ENCODE results near the gene RPA3. TPM values are rescaled to one million over a fixed set of nuclear protein-coding genes. Genes with fewer than 3 reads are reported as not detected.

RPA3 gene
- total and polyA plus RNA-seq, 2 donors (not counting 3 experiments of a cell fraction or from before 2014, with no cell fraction given), result 15.6 to 34.4 TPM

- Histone ChIP-seq H2AFZ (ENCODE audit: low read depth, low read length) (no peak overlapping the region), H4K20me1 (replicated peaks; ENCODE audit: control insufficient read depth, extremely low read depth, insufficient read depth, low read length) (no peaks in the 10 kb centered on the region), H3K36me3 (ENCODE audit: control insufficient read depth in 2 of 2, extremely low read depth in 1 of 2, insufficient read depth in 2 of 2, low read length in 2 of 2) (no peaks in the 10 kb centered on the region), H3K9me1 (replicated peaks; ENCODE audit: control insufficient read depth, extremely low read depth, insufficient read depth, low read length) (no peaks in the 10 kb centered on the region), H3K4me1 (ENCODE audit: control insufficient read depth, extremely low read depth, insufficient read depth, low read length) (peaks cover 6% of the 10 kb centered on the region), H3K9ac (replicated peaks; ENCODE audit: extremely low read depth, insufficient read depth, low read length) (no peak overlapping the region), H3K9me3 (replicated peaks; ENCODE audit: control insufficient read depth, insufficient read depth, low read length) (no peaks in the 10 kb centered on the region), H3K27ac (ENCODE audit: insufficient read depth, low read depth, low read length) (no peak overlapping the region), H3K4me2 (ENCODE audit: insufficient read depth, low read length) (no peak overlapping the region), H3K27me3 (ENCODE audit: control insufficient read depth in 2 of 2, insufficient read depth in 2 of 2, low read length in 2 of 2) (no peaks in the 10 kb centered on the region), H3K4me3 (replicated peaks in 1 of 3; ENCODE audit: insufficient read depth in 1 of 3, low read depth in 1 of 3, low read length in 3 of 3) (no peak overlapping the region), H3K79me2 (ENCODE audit: control insufficient read depth, insufficient read depth, low read length) (no peaks in the 10 kb centered on the region)
- TF ChIP-seq JUN (IDR thresholded peaks at IDR 0.05; ENCODE audit: borderline replicate concordance, insufficient read depth, insufficient read length, low read depth) (peak; percentile 55), FOS (IDR thresholded peaks at IDR 0.05; ENCODE audit: borderline replicate concordance, insufficient read depth, low read length) (peak; percentile 87), GATA2 (IDR thresholded peaks at IDR 0.05; ENCODE audit: insufficient read depth, insufficient read length, low read depth, low read length) (no peak)
- DNase-seq (ENCODE audit: low read depth, low spot score), result peak; percentile 58
- intact Hi-C loops (cut with micrococcal nuclease) (no loop called here), dilution Hi-C loops (cut with MboI; ENCODE audit: extremely low pct_ligation_motif_present, low sequenced_read_pairs) (no loop called here)
- CTCF ChIA-PET, result interaction anchor here (0.7 to 11.7 kb wide), 5 partner anchors 9 to 496 kb away, joined by 3 to 121 read pairs (median 4); partner anchors contain the start of gene RPA3
- peak; percentile 59 for FAIRE-seq
- POLR2A ChIA-PET, result no interaction called here
- no TSS peak for BruUV-seq (replicated peaks)
Measured at GRCh38 chr7:7693881-7694280, 24.5 kb downstream of the RPA3 start.

GRCh38 chr7:7688956-7689355 lies 29.5 kb downstream of the RPA3 start:
- Histone ChIP-seq H3K9me3 (replicated peaks; ENCODE audit: control insufficient read depth, insufficient read depth, low read length) (no peaks in the 10 kb centered on the region), H3K9ac (replicated peaks; ENCODE audit: extremely low read depth, insufficient read depth, low read length) (no peak overlapping the region), H3K27ac (ENCODE audit: insufficient read depth, low read depth, low read length) (no peak overlapping the region), H3K9me1 (replicated peaks; ENCODE audit: control insufficient read depth, extremely low read depth, insufficient read depth, low read length) (no peaks in the 10 kb centered on the region), H3K36me3 (ENCODE audit: control insufficient read depth in 2 of 2, extremely low read depth in 1 of 2, insufficient read depth in 2 of 2, low read length in 2 of 2) (no peaks in the 10 kb centered on the region), H4K20me1 (replicated peaks; ENCODE audit: control insufficient read depth, extremely low read depth, insufficient read depth, low read length) (no peaks in the 10 kb centered on the region), H3K4me2 (ENCODE audit: insufficient read depth, low read length) (no peak overlapping the region), H2AFZ (ENCODE audit: low read depth, low read length) (no peak overlapping the region), H3K27me3 (ENCODE audit: control insufficient read depth in 2 of 2, insufficient read depth in 2 of 2, low read length in 2 of 2) (no peaks in the 10 kb centered on the region), H3K79me2 (ENCODE audit: control insufficient read depth, insufficient read depth, low read length) (no peaks in the 10 kb centered on the region), H3K4me3 (replicated peaks in 1 of 3; ENCODE audit: insufficient read depth in 1 of 3, low read depth in 1 of 3, low read length in 3 of 3) (no peak overlapping the region), H3K4me1 (ENCODE audit: control insufficient read depth, extremely low read depth, insufficient read depth, low read length) (peaks cover 14% of the 10 kb centered on the region)
- TF ChIP-seq POLR2A (IDR thresholded peaks at IDR 0.05; ENCODE audit: low read depth, low read length), result no peak
- no peak for TF ChIP-seq MYC (IDR thresholded peaks at IDR 0.05; ENCODE audit: low read depth, low read length)
- TF ChIP-seq CTCF (IDR thresholded peaks at IDR 0.05; ENCODE audit: extremely low read depth in 1 of 2, insufficient read depth in 1 of 2, low read depth in 1 of 2, low read length in 2 of 2), result no peak
- no peak for TF ChIP-seq JUN (IDR thresholded peaks at IDR 0.05; ENCODE audit: borderline replicate concordance, insufficient read depth, insufficient read length, low read depth)
- TF ChIP-seq FOS (IDR thresholded peaks at IDR 0.05; ENCODE audit: borderline replicate concordance, insufficient read depth, low read length), result no peak
- no peak for TF ChIP-seq MAX (IDR thresholded peaks at IDR 0.05; ENCODE audit: insufficient read depth, insufficient read length)
- no peak for TF ChIP-seq GATA2 (IDR thresholded peaks at IDR 0.05; ENCODE audit: insufficient read depth, insufficient read length, low read depth, low read length)
- TF ChIP-seq EZH2 (IDR thresholded peaks at IDR 0.05; ENCODE audit: borderline replicate concordance, low read depth, low read length, severe bottlenecking), result no peak
- TF ChIP-seq POLR2AphosphoS5 (IDR thresholded peaks at IDR 0.05; ENCODE audit: insufficient read depth, low read depth, low read length), result no peak
- intact Hi-C loops (cut with micrococcal nuclease) (no loop called here), dilution Hi-C loops (cut with MboI; ENCODE audit: extremely low pct_ligation_motif_present, low sequenced_read_pairs) (no loop called here)
- CTCF ChIA-PET, result interaction anchor here (1.8 to 11.7 kb wide), 3 partner anchors 8 to 347 kb away, joined by 7 to 121 read pairs (median 7); no protein-coding TSS in a partner anchor
- DNase-seq (ENCODE audit: low read depth, low spot score) (no peak), FAIRE-seq (no peak)
- POLR2A ChIA-PET, result no interaction called here
- BruUV-seq (replicated peaks), result no TSS peak
